GM19372 (cell line): ENCODE data around the gene CCDC92B.
"Not testable (repeated sequence)": the region's sequence is repeated elsewhere in the genome, so short reads cannot be mapped to it uniquely, and the experiment has no call there.

Source experiments
- ATAC-seq: cut with Tn5 transposase; IDR thresholded peaks from one replicate; pipeline ENCODE4 v1.9.1; 2021; ENCODE audit warnings: mild to moderate bottlenecking, low read depth, moderate library complexity; ENCODE audit not compliant: unreplicated experiment

The CCDC92B gene

GRCh38 chr17:2704890-2705248 is 44.6 kb downstream of the CCDC92B start:
- no peak for ATAC-seq

- no peak for ATAC-seq
These were observed 45.2 kb downstream of the CCDC92B start for GRCh38 chr17:2704031-2704889.

DNA sequence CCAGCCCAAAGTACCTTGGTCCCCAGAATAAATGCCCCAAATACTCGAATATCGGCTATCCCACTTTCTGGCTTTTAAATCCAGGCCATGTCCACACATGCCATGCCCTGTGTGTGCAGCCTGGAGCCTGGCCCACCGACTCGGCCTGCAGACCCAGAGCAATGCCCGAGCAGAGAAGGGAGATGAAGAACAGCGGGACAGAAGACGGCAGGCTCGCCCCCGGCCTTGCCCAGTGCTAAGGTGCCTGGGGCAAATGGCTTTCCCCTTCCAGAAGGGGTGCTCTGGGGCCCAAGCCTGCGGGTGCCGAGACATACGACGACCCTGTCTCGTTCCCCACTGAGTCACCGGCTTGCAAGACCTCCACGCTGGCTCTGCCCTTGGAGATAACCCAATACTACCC is 45.8 kb downstream of the CCDC92B start:
- ATAC-seq: no peak

- no peak for ATAC-seq
These were observed 46.3 kb downstream of the CCDC92B start for GRCh38 chr17:2703181-2703580.

DNA sequence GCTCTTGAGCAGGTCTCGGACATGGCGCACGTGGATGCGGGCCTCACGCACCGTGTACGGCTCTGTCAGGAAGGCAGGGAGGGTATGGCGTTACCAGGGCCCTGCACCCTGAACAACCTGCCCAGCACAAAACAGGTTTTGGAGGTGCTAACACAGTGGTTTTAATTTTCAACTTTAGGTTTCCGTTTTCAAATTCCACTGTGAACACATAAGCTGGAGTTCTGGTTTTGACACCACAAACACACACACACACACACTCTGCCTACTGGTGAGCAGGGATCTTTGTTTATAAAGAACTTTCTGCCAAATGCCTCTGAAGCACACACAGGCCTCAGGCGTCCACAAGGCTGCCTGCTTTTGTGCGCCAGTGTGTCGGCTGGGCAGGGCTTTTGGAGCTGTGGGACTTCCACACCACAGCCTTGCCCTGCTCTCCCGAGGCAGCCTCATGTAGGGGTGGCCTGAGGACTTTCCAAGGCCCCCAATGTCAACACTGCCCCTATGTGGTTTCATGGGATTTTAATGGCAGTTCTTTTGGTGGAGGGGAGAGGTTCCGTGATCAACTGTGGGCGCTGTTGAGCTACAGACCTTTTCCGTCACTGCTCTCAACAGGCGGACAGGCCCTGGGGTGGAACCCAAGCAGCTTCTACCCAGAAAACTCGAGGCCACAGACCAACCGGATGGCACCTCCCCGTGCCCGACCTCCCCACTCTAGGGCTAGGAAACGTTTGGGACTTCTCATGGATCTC is 47.3 kb downstream of the CCDC92B start:
- ATAC-seq: no peak

DNA sequence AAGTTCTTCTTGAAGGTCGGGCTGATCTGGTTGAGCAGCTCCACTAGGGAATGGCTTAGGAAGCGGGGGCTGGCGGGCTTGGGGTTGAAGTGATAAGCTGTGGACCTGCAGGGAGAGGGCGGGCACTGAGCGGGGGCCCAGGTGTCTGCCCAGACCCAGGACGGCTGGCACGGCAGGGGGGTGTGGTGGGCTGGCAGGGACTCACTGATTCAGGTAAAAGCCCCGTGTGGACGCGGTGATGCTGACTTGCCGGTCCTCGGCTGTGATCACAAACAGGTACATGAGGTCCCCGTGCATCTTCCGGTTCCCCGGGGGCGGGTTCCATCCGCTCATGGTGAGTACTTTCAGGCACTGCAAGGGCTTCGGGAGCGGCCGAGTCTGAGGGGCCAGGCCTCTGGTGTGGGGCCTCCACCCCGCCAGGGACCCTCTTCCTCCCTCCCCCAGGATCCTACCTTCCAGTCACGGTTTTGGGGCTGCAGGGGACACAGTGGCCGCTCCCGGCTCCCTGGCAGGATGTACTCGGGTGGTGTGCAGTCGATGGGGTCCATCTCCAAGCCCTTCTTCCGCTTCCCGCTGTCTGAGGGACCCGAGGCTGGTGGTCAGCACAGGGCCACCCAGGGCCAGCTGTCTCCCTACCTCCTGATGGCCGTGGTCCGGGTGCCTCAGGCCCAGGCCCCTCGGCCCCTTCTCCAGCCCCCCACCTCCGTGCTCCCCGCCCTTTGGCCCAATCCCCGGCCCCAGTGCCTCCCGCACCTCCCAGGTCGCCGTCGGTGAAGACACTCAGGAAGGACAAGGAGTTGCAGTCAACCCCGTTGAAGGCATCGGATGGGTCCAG is 48.1 kb downstream of the CCDC92B start:
- ATAC-seq: no peak

DNA sequence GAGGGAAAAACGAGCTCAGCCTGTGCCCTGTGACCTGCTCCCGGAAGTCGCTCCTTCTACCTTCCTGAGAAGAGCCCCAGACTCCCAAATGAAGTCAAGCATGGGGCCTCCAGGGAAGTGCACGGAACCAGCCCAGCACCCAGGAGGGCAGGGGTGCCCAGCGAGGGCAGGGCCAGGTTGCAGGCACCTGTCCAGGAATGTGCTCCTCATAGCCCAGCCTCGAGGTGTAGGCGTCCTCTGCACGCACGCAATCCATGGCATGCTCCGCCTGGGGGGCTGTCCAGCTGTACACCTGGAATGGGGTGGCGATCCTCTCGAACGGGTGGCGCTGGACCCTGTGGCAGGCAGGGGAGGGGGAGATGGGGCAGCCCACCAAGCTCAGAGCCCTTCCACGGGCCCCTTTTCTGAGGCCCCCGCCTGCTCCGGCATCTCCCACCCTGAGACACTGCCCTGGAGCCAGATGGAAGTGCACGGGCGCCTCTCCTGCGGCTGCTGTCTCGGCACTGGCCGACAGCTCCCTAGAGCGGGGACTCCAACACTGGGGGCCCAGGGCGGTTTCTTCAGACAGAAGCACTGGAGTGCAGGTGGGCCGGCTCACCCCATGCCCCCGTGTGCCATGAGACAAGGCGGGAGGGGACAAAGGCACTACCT is 48.8 kb downstream of the CCDC92B start:
- no peak for ATAC-seq

DNA sequence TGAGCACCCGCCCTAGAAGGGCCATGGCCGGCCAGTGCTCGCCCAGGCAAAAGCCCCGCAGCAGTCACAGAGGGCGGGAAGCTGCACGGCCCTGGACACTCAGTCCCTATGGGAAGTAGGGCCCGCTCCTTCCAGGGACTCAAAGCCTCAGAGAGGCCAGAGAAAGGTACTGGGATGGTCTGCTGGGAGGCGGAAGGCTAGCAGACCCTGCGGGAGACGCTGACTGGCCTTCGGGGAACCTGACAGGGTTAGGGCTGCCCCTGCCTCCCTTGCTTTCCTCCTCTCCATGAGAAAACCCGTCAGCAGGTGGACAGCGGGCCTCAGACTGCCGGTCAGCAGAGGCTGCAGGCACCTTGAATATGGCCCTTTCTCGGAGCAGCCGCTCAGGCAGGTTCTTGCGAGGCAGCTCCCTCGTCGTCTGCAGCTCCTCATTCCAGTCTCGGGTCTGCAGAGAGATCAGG is 49.4 kb downstream of the CCDC92B start:
- no peak for ATAC-seq

DNA sequence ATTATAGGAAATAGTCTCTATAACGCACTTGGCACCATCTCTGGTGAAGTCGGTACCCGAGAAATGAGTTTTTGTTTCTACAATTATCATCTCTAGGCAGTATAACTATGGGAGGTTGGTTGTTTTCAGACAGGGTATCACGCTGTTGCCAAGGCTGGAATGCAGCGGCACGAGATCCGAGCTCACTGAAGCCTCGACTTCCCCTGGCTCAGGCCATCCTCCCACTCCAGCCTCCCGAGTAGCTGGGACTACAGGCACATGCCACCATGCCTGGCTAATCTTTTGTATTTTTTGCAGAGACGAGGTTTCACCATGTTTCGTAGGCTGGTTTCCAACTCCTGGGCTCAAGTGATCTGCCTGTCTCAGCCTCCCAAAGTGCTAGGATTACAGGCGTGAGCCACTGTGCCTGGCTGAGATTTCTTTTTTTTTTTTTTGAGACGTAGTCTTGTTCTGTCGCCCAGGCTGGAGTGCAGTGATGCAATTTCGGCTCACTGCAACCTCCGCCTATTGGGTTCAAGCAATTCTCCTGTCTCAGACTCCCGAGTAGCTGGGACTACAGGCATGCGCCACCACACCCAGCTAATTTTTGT is 50.1 kb downstream of the CCDC92B start:
- ATAC-seq: not testable (repeated sequence)

DNA sequence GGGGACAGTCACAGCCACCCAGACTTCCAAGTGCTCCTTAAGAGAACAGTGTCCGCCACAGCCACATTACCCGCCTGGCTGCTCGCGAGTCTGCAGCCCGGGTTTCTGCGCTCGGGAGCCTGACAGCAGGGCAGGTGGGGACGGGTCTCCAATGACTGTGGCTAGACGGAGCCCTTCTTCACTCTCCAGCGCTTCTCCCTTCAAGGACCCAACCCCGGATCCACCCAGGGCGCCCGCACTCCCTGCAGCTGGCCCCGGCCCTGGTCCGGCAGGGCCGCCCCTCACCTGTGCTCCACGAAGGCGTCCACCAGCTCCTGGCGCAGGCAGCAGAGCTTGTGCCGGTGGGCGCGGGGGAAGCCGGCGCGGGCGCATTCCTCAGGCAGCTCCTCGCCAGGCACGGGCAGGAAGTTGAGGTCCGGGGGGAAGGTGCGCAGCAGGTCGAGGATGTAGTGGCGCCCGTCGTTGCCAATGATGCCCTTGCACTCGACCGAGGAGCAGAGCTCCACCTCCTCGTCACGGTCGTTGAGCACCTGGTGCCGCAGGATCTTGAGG is 51.8 kb downstream of the CCDC92B start:
- ATAC-seq: no peak

- ATAC-seq: no peak
These were observed 53.3 kb downstream of the CCDC92B start for GRCh38 chr17:2695961-2696760.

DNA sequence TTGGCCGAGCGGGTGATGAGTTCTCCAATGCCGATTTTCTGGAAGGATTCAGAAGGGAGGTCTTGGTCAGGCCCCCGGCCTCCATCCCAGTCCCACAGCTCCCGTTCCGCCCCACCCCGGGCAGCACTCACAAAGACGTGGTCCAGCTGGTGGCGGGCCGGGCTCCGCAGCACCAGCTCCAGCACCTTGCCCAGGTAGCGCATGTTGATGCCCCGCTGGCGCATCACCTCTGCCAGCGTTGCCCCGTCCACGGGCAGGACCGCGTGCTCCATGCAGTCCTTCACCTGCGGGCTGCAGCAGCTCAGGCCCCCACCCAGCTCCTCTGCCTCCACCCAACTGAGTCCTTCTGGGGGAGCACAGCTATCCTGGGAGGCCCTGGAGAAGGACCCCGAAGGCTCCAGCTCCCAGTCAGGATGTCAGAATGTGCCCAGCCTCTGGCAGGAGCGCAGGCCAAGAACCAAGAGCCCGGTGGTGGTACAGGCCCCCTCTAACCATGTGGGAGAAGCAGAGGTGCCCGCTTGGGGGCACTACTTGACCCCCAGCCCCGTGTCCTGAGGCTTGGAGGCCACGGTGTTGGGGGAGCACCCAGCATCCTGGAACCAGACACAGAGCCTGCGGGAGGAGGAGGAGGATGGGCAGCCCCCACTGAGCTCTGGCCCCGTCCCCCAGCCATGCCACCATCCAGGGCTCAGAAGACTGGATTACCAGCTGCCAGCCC is 54.0 kb downstream of the CCDC92B start:
- no peak for ATAC-seq

- ATAC-seq: no peak
These were observed 54.8 kb downstream of the CCDC92B start for GRCh38 chr17:2694381-2695242.

DNA sequence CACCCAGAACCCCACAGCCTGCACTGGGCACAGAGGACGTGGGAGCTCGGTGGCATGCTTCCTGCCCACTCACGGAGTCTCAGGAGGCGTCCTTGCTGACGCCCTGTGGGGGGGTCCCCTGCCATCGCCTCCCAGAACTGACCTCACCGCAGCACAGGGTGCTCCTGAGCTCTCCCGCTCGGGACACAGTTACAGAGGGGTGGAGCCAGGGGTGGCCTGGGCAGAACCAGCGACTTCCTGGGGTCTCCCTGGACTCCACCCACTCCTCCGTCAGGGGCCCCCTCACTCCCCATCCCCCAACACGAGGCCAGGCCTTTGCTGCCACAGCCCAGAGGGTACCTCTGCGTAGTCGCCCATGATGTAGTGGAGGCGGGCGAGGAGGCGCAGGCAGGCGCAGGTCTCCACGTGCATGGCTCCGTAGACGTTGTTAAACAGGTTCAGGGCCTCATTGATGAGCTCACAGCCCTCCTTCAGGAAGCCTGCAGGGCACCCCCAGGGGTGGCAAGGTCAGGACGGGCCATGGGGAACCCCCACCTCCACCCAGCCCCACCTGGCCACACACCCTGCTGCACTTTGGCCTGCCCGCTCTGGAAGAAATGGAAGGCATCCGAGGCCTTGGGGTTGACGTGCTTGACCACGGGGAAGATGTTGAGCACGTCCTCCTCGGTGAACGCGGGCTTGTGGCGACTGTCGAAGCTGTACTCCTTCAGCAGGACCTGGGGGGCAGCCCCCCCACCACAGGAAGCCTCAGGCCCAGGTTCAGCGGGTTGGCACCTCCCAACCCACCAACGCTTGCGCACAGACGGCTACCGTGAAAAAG is 55.7 kb downstream of the CCDC92B start:
- no peak for ATAC-seq

DNA sequence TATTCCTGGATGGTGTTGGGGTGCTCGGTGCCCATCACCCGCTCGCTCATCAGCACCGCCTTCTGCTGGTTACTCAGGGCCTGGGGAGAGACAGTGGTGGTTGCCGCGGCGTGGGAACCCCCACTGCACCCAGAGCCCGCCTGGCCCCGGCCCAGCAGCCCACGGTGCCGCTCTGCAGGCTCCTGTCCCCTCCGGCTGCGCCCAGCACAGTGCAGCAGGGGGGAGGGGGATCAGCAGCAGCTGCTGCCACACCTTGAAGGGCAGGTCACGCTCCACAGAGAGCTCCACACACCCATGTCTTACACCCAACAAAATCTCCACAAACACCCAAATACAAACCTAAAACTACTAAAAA is 56.7 kb downstream of the CCDC92B start:
- no peak for ATAC-seq

DNA sequence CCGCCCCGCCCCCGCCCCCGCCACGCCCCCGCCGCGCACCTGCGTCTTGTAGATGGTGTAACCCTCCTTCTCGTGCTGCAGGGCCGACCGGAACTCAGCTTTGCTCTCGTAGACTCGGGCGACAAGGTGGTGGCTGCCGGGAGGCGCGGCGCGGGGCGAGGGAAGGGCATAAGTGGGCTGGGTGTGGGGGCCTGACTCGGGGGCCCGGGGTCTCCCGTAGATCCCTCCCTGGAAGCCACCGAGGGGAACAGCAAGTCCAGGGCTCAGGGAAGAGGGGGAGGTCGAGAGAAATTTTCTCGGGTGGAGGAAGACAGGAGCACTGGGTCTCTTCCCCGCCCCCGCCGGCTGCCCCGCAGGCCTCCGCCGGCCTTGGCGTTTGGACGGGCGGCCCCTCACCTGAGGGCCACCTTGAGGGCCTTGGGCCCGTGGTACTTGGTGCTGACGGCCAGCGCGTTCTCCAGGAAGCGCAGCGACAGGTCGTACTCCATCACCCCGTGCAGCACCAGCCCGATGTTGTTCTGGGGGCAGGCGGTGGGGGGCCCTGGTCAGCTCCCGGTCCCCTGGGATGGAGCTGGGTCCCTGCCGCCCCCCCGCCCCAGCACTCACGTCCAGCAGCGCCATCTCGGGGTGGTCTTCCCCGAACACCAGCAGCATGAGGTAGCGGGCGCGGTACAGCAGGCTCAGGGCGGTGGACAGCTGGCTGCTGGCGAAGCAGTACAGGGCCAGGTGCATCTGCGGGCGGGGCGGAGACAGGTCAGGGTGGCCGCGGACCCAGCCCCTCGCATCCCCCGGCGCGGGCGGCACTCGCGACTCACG is 57.3 kb downstream of the CCDC92B start:
- ATAC-seq: no peak
